Ishikawa (cell line): ENCODE data around the gene C12orf43.

Experiments used
- CEBPB ChIP-seq: IDR thresholded peaks from 2 replicates; pipeline ENCODE4 v1.6.1; 2012
- CREB1 ChIP-seq: IDR thresholded peaks from 2 replicates; pipeline ENCODE4 v1.6.1; 2012; ENCODE audit warnings: low read depth
- EGR1 ChIP-seq: IDR thresholded peaks from 2 replicates; pipeline ENCODE4 v1.6.1; 2012
- EP300 ChIP-seq: IDR thresholded peaks from 2 replicates; pipeline ENCODE4 v1.6.1; 2012; ENCODE audit warnings: borderline replicate concordance
- FOXM1 ChIP-seq: IDR thresholded peaks from 2 replicates; pipeline ENCODE4 v1.6.1; 2012; ENCODE audit warnings: low read depth, borderline replicate concordance
- MAX ChIP-seq: IDR thresholded peaks from 2 replicates; pipeline ENCODE4 v1.6.1; 2012
- NFIC ChIP-seq: IDR thresholded peaks from 2 replicates; pipeline ENCODE4 v1.6.1; 2012
- RAD21 ChIP-seq: IDR thresholded peaks from 2 replicates; pipeline ENCODE4 v1.6.1; 2012; ENCODE audit warnings: low read depth
- REST ChIP-seq: IDR thresholded peaks from 2 replicates; pipeline ENCODE4 v1.6.1; 2012; ENCODE audit warnings: low read depth, mild to moderate bottlenecking
- TAF1 ChIP-seq: IDR thresholded peaks from 2 replicates; pipeline ENCODE4 v1.6.1; 2012; ENCODE audit warnings: low read depth, mild to moderate bottlenecking
- TCF12 ChIP-seq: IDR thresholded peaks from 2 replicates; pipeline ENCODE4 v1.6.1; 2012; ENCODE audit warnings: low read depth
- TEAD4 ChIP-seq: IDR thresholded peaks from 2 replicates; pipeline ENCODE4 v1.6.1; 2012
- USF1 ChIP-seq: IDR thresholded peaks from 2 replicates; pipeline ENCODE4 v1.6.1; 2012
- YY1 ChIP-seq: IDR thresholded peaks from 2 replicates; pipeline ENCODE4 v1.6.1; 2012; ENCODE audit warnings: low read depth
- ZBTB7A ChIP-seq: IDR thresholded peaks from 2 replicates; pipeline ENCODE4 v1.6.1; 2012; ENCODE audit warnings: low read depth

The C12orf43 gene

GRCh38 chr12:120998435-120998834 lies 17.9 kb downstream of the C12orf43 start:
- no peak for TF ChIP-seq EP300
- TF ChIP-seq REST: no peak
- no peak for TF ChIP-seq NFIC
- TF ChIP-seq TAF1: no peak
- no peak for TF ChIP-seq MAX
- TF ChIP-seq YY1: no peak
- TF ChIP-seq TEAD4: no peak
- TF ChIP-seq RAD21: no peak
- no peak for TF ChIP-seq ZBTB7A
- TF ChIP-seq USF1: no peak
- TF ChIP-seq CEBPB: no peak
- TF ChIP-seq FOXM1: no peak
- TF ChIP-seq EGR1: no peak

- TF ChIP-seq FOXM1 (no peak), CREB1 (no peak), NFIC (no peak), CEBPB (no peak), MAX (no peak), USF1 (no peak), ZBTB7A (no peak)
These were observed 18.8 kb downstream of the C12orf43 start for GRCh38 chr12:120997448-120997847.

- TF ChIP-seq CREB1 (no peak), REST (no peak), FOXM1 (no peak), TEAD4 (no peak), RAD21 (no peak), YY1 (no peak), USF1 (no peak)
These were observed 20.0 kb downstream of the C12orf43 start for GRCh38 chr12:120996133-120996746.

GRCh38 chr12:120994589-120995337 lies 21.5 kb downstream of the C12orf43 start:
- TF ChIP-seq TAF1: no peak
- no peak for TF ChIP-seq USF1
- TF ChIP-seq TCF12: no peak
- no peak for TF ChIP-seq TEAD4
- no peak for TF ChIP-seq YY1
- no peak for TF ChIP-seq FOXM1
- TF ChIP-seq ZBTB7A: no peak
- TF ChIP-seq CREB1: no peak
- no peak for TF ChIP-seq REST
